ENCODE measurements around the gene TBXAS1. TPM values are rescaled to one million over a fixed set of nuclear protein-coding genes. Genes with fewer than 3 reads are reported as not detected.

The TBXAS1 gene
- total RNA-seq, 4 donors from 2014 or later = 6.2 to 23.0 (median 11.8) TPM

GRCh38 chr7:139854803-139855497 lies 25.9 kb downstream of the TBXAS1 start:
- Histone ChIP-seq H3K27me3 (no peaks in the 10 kb centered on the region), H3K4me1 (peaks cover 0 to 16% (median 4%) of the 10 kb centered on the region in 3 donors), H3K9me3 (no peaks in the 10 kb centered on the region), H3K27ac (peak overlapping the region in 1 of 4 donors; percentile 29), H3K4me3 (no peak overlapping the region), H3K36me3 (no peaks in the 10 kb centered on the region)
- 62 to 69% methylated on average over 3 to 4 of the region's 4 CpGs for WGBS, 2 donors (ENCODE audit: low coverage in 1 of 2)
- TF ChIP-seq CTCF (IDR thresholded peaks at IDR 0.05) = no peak
- TF ChIP-seq POLR2AphosphoS5 (IDR thresholded peaks at IDR 0.05) = no peak
- no peak for TF ChIP-seq POLR2A (IDR thresholded peaks at IDR 0.05)
- TF ChIP-seq EP300 (IDR thresholded peaks at IDR 0.05) = no peak
- ATAC-seq = no peak

- TF ChIP-seq EP300 (IDR thresholded peaks at IDR 0.05) = no peak
- TF ChIP-seq POLR2AphosphoS5 (IDR thresholded peaks at IDR 0.05) = no peak
- no peak for TF ChIP-seq POLR2A (IDR thresholded peaks at IDR 0.05)
- no peak for TF ChIP-seq CTCF (IDR thresholded peaks at IDR 0.05)
- Histone ChIP-seq H3K27ac (peak overlapping the region in 1 of 4 donors; percentile 29), H3K4me3 (no peak overlapping the region), H3K36me3 (no peaks in the 10 kb centered on the region), H3K27me3 (no peaks in the 10 kb centered on the region), H3K4me1 (peaks cover 0 to 16% (median 4%) of the 10 kb centered on the region in 3 donors), H3K9me3 (no peaks in the 10 kb centered on the region)
- peak; percentile 40 for ATAC-seq
- 69 to 73% methylated on average over 6 of the region's 9 CpGs for WGBS, 2 donors (ENCODE audit: low coverage in 1 of 2)
Measured at GRCh38 chr7:139855498-139856270, 26.6 kb downstream of the TBXAS1 start.

GRCh38 chr7:139857791-139858190 lies 28.7 kb downstream of the TBXAS1 start:
- Histone ChIP-seq H3K27me3 (no peaks in the 10 kb centered on the region), H3K4me1 (peaks cover 0 to 16% (median 4%) of the 10 kb centered on the region in 3 donors), H3K36me3 (no peaks in the 10 kb centered on the region), H3K4me3 (no peak overlapping the region), H3K9me3 (no peaks in the 10 kb centered on the region), H3K27ac (no peak overlapping the region)
- no peak for TF ChIP-seq POLR2A (IDR thresholded peaks at IDR 0.05)
- TF ChIP-seq POLR2AphosphoS5 (IDR thresholded peaks at IDR 0.05) = no peak
- no peak for TF ChIP-seq CTCF (IDR thresholded peaks at IDR 0.05)
- TF ChIP-seq EP300 (IDR thresholded peaks at IDR 0.05) = no peak
- WGBS, 2 donors (ENCODE audit: low coverage in 1 of 2) = 93 to 100% methylated on average over 1 to 3 of the region's 3 CpGs
- no peak for ATAC-seq

- WGBS, 2 donors (ENCODE audit: low coverage in 1 of 2) = 57 to 60% methylated on average over 4 of the region's 4 CpGs
- no peaks in the 10 kb centered on the region for H3K4me1 ChIP-seq
- H3K9me3 ChIP-seq = peaks cover 0 to 6% (median 0%) of the 10 kb centered on the region in 3 donors
- H3K27ac ChIP-seq = peak overlapping the region in 1 of 4 donors; percentile 38
- no peak overlapping the region for H3K4me3 ChIP-seq
- H3K36me3 ChIP-seq = no peaks in the 10 kb centered on the region
- peak; percentile 70 for ATAC-seq
- no peaks in the 10 kb centered on the region for H3K27me3 ChIP-seq
- no peak for TF ChIP-seq POLR2A (IDR thresholded peaks at IDR 0.05)
Measured at GRCh38 chr7:139860090-139860775, 31.2 kb downstream of the TBXAS1 start.

GRCh38 chr7:139861803-139862202 lies 32.7 kb downstream of the TBXAS1 start:
- ATAC-seq = no peak
- 51 to 60% methylated on average over 1 to 2 of the region's 2 CpGs for WGBS, 2 donors (ENCODE audit: low coverage in 1 of 2)
- no peaks in the 10 kb centered on the region for H3K27me3 ChIP-seq
- H3K4me1 ChIP-seq = no peaks in the 10 kb centered on the region
- no peaks in the 10 kb centered on the region for H3K36me3 ChIP-seq
- TF ChIP-seq POLR2A (IDR thresholded peaks at IDR 0.05) (no peak), EP300 (IDR thresholded peaks at IDR 0.05) (no peak), POLR2AphosphoS5 (IDR thresholded peaks at IDR 0.05) (no peak), CTCF (IDR thresholded peaks at IDR 0.05) (no peak)
- no peak overlapping the region for H3K4me3 ChIP-seq
- H3K27ac ChIP-seq = no peak overlapping the region
- peaks cover 0 to 6% (median 0%) of the 10 kb centered on the region in 3 donors for H3K9me3 ChIP-seq
